ENCODE data around the gene TLR8. TPM values are rescaled to one million over a fixed set of nuclear protein-coding genes. Genes with fewer than 3 reads are reported as not detected.

The TLR8 gene
- total and polyA plus RNA-seq, 4 donors, result 0.23 to 2.1 (median 0.50) TPM

DNA sequence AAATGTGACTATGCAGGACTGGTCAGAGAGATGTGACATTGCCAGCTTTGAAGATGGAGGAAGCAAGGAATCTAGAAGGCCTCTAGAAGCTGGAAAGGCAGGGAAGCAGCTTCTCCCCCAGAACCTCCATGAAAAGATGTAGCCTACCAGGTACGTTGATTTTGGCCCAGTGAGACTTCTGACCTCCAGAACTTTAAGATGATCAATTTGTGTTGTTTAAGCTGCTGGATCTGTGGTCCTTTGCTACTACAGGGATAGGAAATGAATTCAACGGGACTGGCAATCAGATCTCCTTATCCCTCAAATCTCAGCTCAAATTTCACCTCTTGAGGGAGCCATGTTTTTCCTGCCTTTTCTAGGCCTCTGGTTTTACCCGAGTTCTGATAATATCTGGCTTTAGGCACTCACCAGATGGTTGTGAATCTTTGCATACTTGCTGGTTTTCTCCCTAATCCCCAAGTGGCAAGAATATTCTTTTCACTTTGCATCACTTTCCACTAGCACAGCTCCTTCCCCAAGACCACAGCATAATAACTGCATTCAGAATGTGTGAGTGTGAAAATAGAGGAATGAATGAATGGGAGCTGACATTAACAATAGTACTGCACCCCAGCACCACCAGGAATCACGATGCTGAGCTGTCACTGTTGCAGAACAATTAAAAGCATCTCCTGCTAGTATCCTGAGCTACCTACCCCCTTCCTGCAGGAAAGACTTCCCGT, 42.9 kb downstream of the TLR8 start:
- no peak for DNase-seq (ENCODE audit: low read depth in 4 of 6, low spot score in 6 of 6)

GRCh38 chrX:12949927-12950656, 43.7 kb downstream of the TLR8 start:
- peak in 2 of 6 donors; percentile 71 to 74 for DNase-seq (ENCODE audit: low read depth in 4 of 6, low spot score in 6 of 6)
- H3K27ac ChIP-seq (ENCODE audit: low read depth, low read length), result peak overlapping the region; percentile 37

More for the DNA sequence above, 42.9 kb downstream of the TLR8 start:
- peaks cover 5% of the 10 kb centered on the region for H3K27me3 ChIP-seq (ENCODE audit: control insufficient read depth, insufficient read depth, low read length)
- H3K4me3 ChIP-seq (ENCODE audit: low read depth, low read length), result no peak overlapping the region
- whole genome bisulfite sequencing (ENCODE audit: insufficient coverage), result 31% methylated on average over 2 of the region's 5 CpGs
- peak overlapping the region; percentile 37 for H3K27ac ChIP-seq (ENCODE audit: low read depth, low read length)
- H3K4me1 ChIP-seq (ENCODE audit: control insufficient read depth, insufficient read depth, low read length), result no peaks in the 10 kb centered on the region
- no peaks in the 10 kb centered on the region for H3K9me3 ChIP-seq (ENCODE audit: control insufficient read depth, insufficient read depth, low read length)
- no peaks in the 10 kb centered on the region for H3K36me3 ChIP-seq (ENCODE audit: control insufficient read depth, insufficient read depth, low read length)

GRCh38 chrX:12950851-12951594, 44.6 kb downstream of the TLR8 start:
- Histone ChIP-seq H3K27ac (ENCODE audit: low read depth, low read length) (no peak overlapping the region), H3K27me3 (ENCODE audit: control insufficient read depth, insufficient read depth, low read length) (peaks cover 5% of the 10 kb centered on the region), H3K9me3 (ENCODE audit: control insufficient read depth, insufficient read depth, low read length) (no peaks in the 10 kb centered on the region), H3K4me1 (ENCODE audit: control insufficient read depth, insufficient read depth, low read length) (peaks cover 1% of the 10 kb centered on the region), H3K4me3 (ENCODE audit: low read depth, low read length) (no peak overlapping the region), H3K36me3 (ENCODE audit: control insufficient read depth, insufficient read depth, low read length) (no peaks in the 10 kb centered on the region)
- DNase-seq (ENCODE audit: low read depth in 4 of 6, low spot score in 6 of 6), result no peak
- 49% methylated on average over 6 of the region's 9 CpGs for WGBS (ENCODE audit: insufficient coverage)

More at GRCh38 chrX:12949927-12950656, 43.7 kb downstream of the TLR8 start:
- WGBS (ENCODE audit: insufficient coverage), result 44% methylated on average over 8 of the region's 11 CpGs
- H3K27me3 ChIP-seq (ENCODE audit: control insufficient read depth, insufficient read depth, low read length), result peaks cover 5% of the 10 kb centered on the region
- no peak overlapping the region for H3K4me3 ChIP-seq (ENCODE audit: low read depth, low read length)
- no peaks in the 10 kb centered on the region for H3K36me3 ChIP-seq (ENCODE audit: control insufficient read depth, insufficient read depth, low read length)
- no peaks in the 10 kb centered on the region for H3K9me3 ChIP-seq (ENCODE audit: control insufficient read depth, insufficient read depth, low read length)
- H3K4me1 ChIP-seq (ENCODE audit: control insufficient read depth, insufficient read depth, low read length), result no peaks in the 10 kb centered on the region

DNA sequence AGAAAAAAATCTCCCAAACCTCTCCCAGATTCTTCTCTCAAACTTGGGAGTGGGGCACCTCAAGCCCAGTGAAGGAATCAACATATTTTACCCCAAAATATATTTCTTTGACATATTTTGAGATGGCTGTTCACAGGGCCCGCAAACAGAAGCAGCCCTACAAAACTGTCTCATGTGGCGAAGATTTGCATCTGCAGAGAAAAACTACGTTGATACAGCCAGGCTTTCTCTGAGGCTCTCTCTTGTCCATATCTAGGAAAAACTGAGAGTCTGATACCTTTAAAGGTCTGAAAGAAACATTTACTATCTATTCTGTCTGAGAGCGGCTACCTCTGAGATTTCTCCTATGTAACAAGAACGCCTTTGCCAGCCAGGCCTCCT, 45.2 kb downstream of the TLR8 start:
- Histone ChIP-seq H3K9me3 (ENCODE audit: control insufficient read depth, insufficient read depth, low read length) (no peaks in the 10 kb centered on the region), H3K27me3 (ENCODE audit: control insufficient read depth, insufficient read depth, low read length) (peaks cover 5% of the 10 kb centered on the region), H3K4me1 (ENCODE audit: control insufficient read depth, insufficient read depth, low read length) (peaks cover 5% of the 10 kb centered on the region), H3K36me3 (ENCODE audit: control insufficient read depth, insufficient read depth, low read length) (no peaks in the 10 kb centered on the region), H3K27ac (ENCODE audit: low read depth, low read length) (no peak overlapping the region), H3K4me3 (ENCODE audit: low read depth, low read length) (no peak overlapping the region)
- 85% methylated on average over 5 of the region's 5 CpGs for WGBS (ENCODE audit: insufficient coverage)
- DNase-seq (ENCODE audit: low read depth in 4 of 6, low spot score in 6 of 6), result no peak

DNA sequence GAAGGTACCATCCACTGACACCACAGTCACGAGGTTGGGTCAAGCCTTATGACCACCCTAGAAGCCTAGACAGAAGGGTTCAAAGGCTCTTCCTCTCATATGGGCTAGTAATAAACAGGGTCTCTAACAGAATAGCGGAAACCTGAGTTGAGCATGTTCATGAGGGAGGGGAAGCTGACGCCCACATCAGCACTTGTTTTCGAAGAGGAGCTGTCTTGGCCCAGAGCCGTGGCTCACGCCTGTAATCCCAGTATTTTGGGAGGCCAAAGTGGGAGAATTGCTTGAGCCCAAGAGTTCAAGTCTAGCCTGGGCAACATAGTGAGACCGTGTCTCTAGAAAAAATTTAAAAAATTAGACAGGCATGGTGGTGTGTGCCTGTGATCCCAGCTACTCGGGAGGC, 47.0 kb downstream of the TLR8 start:
- no peak for DNase-seq (ENCODE audit: low read depth in 4 of 6, low spot score in 6 of 6)
- 87% methylated on average over 7 of the region's 8 CpGs for WGBS (ENCODE audit: insufficient coverage)
- no peaks in the 10 kb centered on the region for H3K36me3 ChIP-seq (ENCODE audit: control insufficient read depth, insufficient read depth, low read length)
- H3K4me3 ChIP-seq (ENCODE audit: low read depth, low read length), result no peak overlapping the region
- no peaks in the 10 kb centered on the region for H3K9me3 ChIP-seq (ENCODE audit: control insufficient read depth, insufficient read depth, low read length)
- no peak overlapping the region for H3K27ac ChIP-seq (ENCODE audit: low read depth, low read length)
- H3K27me3 ChIP-seq (ENCODE audit: control insufficient read depth, insufficient read depth, low read length), result peaks cover 5% of the 10 kb centered on the region
- peaks cover 5% of the 10 kb centered on the region for H3K4me1 ChIP-seq (ENCODE audit: control insufficient read depth, insufficient read depth, low read length)

- no peak overlapping the region for H3K4me3 ChIP-seq (ENCODE audit: low read depth, low read length)
- H3K9me3 ChIP-seq (ENCODE audit: control insufficient read depth, insufficient read depth, low read length), result no peaks in the 10 kb centered on the region
- H3K36me3 ChIP-seq (ENCODE audit: control insufficient read depth, insufficient read depth, low read length), result no peaks in the 10 kb centered on the region
- DNase-seq (ENCODE audit: low read depth in 4 of 6, low spot score in 6 of 6), result no peak
- no peak overlapping the region for H3K27ac ChIP-seq (ENCODE audit: low read depth, low read length)
- 81% methylated on average over 6 of the region's 9 CpGs for WGBS (ENCODE audit: insufficient coverage)
- peaks cover 5% of the 10 kb centered on the region for H3K27me3 ChIP-seq (ENCODE audit: control insufficient read depth, insufficient read depth, low read length)
- peaks cover 5% of the 10 kb centered on the region for H3K4me1 ChIP-seq (ENCODE audit: control insufficient read depth, insufficient read depth, low read length)
These were observed 48.0 kb downstream of the TLR8 start for GRCh38 chrX:12954376-12954775.

GRCh38 chrX:12954981-12955380, 48.6 kb downstream of the TLR8 start:
- no peak for DNase-seq (ENCODE audit: low read depth in 4 of 6, low spot score in 6 of 6)
- Histone ChIP-seq H3K36me3 (ENCODE audit: control insufficient read depth, insufficient read depth, low read length) (no peaks in the 10 kb centered on the region), H3K4me3 (ENCODE audit: low read depth, low read length) (no peak overlapping the region), H3K27me3 (ENCODE audit: control insufficient read depth, insufficient read depth, low read length) (peaks cover 5% of the 10 kb centered on the region), H3K4me1 (ENCODE audit: control insufficient read depth, insufficient read depth, low read length) (peaks cover 5% of the 10 kb centered on the region), H3K27ac (ENCODE audit: low read depth, low read length) (no peak overlapping the region), H3K9me3 (ENCODE audit: control insufficient read depth, insufficient read depth, low read length) (no peaks in the 10 kb centered on the region)
- WGBS (ENCODE audit: insufficient coverage), result 77% methylated on average over 4 of the region's 4 CpGs

- Histone ChIP-seq H3K4me1 (ENCODE audit: control insufficient read depth, insufficient read depth, low read length) (peaks cover 5% of the 10 kb centered on the region), H3K27ac (ENCODE audit: low read depth, low read length) (peak overlapping the region; percentile 40), H3K4me3 (ENCODE audit: low read depth, low read length) (no peak overlapping the region), H3K9me3 (ENCODE audit: control insufficient read depth, insufficient read depth, low read length) (no peaks in the 10 kb centered on the region), H3K27me3 (ENCODE audit: control insufficient read depth, insufficient read depth, low read length) (peaks cover 2% of the 10 kb centered on the region), H3K36me3 (ENCODE audit: control insufficient read depth, insufficient read depth, low read length) (no peaks in the 10 kb centered on the region)
- WGBS (ENCODE audit: insufficient coverage), result 60% methylated on average over 7 of the region's 20 CpGs
- DNase-seq (ENCODE audit: low read depth in 4 of 6, low spot score in 6 of 6), result no peak
These were observed 49.7 kb downstream of the TLR8 start for GRCh38 chrX:12955882-12956703.
